Measurements from ENCODE around the gene BCAS4. TPM values are rescaled to one million over a fixed set of nuclear protein-coding genes. Genes with fewer than 3 reads are reported as not detected.

The BCAS4 gene
- polyA plus RNA-seq, 3 donors, result 0.73 to 1.5 (median 1.3) TPM

DNA sequence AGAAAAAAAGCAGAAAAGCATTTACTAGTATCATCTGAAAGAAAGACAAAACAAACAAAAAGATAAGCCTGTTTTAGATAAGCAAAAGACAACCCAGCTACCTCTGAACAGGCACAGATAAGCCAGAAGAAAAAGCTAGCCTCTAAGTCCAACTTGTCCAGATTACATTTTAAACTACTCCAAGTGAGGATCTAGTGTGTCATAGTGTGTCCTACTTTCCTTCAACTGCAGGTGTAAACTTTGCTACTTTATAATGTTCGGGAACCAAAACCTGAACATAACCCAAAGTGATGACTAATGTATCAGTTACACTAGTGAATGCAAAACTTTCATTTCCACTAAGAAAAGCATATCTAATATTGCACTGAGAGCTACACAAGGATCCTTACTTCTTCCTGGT lies 116.9 kb downstream of the BCAS4 start:
- WGBS, 3 donors, result 40 to 75% (median 66%) methylated on average over 1 of the region's 1 CpG

DNA sequence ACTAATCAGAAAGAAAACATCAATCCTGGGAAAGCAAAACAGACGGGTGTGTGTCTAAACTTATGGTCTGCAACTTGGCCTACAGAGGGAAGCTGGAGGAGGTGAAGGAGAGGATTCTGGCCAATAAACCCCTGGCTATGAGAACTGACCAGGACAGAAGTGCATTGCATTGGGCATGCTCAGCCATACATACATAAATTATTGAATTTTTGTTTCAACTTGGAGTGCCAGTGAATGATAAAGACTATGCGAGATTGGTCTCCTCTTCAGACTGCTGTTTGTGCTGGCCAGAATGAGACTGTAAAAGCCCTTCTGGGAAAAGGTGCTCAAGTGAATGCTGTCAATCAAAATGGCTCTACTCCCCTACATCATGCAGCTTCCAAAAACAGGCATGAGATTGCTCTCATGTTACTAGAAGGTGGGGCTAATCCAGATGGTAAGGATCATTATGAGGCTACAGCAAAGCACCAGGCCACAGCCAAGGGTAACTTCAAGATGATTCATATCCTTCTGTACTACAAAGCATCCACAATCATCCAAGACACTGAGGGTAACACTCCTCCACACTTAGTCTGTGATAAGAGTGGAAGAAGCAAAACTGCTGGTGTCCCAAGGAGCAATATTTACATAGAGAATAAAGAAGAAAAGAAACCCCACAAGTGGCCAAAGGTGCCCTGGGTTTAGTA lies 119.0 kb downstream of the BCAS4 start:
- H3K27ac ChIP-seq (ENCODE audit: low read depth, low read length), result no peak overlapping the region
- WGBS, 3 donors, result 57 to 73% (median 65%) methylated on average over 2 of the region's 2 CpGs

More for the DNA sequence above, 116.9 kb downstream of the BCAS4 start:
- no peak overlapping the region for H3K27ac ChIP-seq (ENCODE audit: low read depth, low read length)

DNA sequence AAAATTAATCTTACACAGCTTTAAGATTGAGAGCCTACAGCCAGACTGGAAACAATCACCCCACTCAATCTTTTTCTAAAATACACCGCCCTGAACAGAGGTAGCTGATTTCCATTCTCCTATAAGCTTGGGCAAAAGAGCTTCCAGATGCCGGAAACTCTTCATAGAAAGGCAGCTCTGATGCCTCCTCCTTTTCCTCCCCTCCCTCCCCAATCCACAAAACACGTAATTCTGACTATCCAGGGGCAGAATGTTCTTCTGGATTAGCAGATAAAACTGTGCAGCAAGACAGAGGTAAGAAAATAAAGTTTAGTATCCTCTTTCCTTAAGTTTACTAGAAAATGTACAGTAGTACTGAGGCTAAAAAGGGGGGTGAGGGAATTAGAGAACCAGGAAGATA lies 120.6 kb downstream of the BCAS4 start:
- no peak overlapping the region for H3K27ac ChIP-seq (ENCODE audit: low read depth, low read length)
- WGBS, 3 donors, result 40 to 60% (median 52%) methylated on average over 3 of the region's 3 CpGs

DNA sequence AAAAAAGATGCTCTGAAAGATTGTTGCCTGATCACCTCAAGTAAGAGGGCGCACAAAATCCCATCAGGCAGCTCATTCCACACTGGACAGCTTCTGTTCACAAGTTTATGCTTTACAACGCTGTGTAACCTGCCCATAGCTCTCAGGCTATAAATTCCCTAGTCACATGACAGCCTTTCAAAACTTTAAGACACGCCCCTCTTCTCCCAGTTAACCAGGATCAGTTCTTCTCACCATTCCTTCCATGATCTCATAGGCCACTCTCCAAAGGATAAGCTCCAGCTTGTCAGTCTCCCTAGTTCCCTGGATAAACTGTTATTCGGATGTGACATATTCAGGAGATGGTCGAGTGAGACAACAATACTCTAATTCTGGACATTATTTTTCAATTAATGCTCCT lies 121.4 kb downstream of the BCAS4 start:
- 61 to 64% (median 61%) methylated on average over 5 of the region's 5 CpGs for whole genome bisulfite sequencing, 3 donors
- no peak overlapping the region for H3K27ac ChIP-seq (ENCODE audit: low read depth, low read length)

DNA sequence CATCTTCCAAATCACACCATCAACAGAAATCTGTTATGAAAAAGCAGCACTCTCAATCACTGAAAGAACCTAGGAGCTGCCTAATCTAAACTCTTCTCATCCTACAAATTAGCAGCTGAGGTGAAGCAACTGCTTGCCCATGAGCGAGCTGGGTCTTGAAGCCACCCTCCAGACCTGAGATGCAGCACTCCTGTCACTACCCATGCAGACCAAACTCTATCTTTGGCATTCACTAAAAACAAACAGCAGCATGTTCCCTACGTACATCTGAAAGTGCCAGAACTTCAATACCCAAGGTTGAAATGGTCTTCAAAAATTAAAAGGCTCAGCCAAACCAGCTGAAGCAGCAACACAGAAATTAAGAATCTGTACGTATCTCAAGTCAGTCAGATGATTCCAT lies 122.1 kb downstream of the BCAS4 start:
- WGBS, 3 donors, result 66 to 86% (median 84%) methylated on average over 3 of the region's 3 CpGs

DNA sequence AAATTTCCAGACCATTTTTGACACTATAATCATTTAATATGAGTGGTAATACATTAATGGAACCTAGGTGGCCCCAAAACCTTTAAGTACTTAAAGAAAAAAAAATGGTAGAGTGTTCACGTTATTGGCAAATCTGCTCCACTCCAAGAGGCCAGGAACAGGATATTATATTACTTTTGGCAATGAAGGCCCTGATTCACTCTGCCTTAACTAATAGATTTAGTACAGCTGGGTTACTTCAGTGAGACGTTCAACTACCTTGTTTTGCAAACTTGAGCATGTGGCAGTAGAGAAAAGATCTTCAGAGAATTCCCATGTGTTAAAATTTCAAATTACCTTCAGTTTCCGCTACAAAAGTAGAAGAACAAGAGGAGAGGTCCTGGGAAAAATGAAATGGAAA lies 123.5 kb downstream of the BCAS4 start:
- no peak overlapping the region for H3K27ac ChIP-seq (ENCODE audit: low read depth, low read length)
- 41 to 55% (median 49%) methylated on average over 3 of the region's 3 CpGs for WGBS, 3 donors

More for the DNA sequence above, 122.1 kb downstream of the BCAS4 start:
- no peak overlapping the region for H3K27ac ChIP-seq (ENCODE audit: low read depth, low read length)

DNA sequence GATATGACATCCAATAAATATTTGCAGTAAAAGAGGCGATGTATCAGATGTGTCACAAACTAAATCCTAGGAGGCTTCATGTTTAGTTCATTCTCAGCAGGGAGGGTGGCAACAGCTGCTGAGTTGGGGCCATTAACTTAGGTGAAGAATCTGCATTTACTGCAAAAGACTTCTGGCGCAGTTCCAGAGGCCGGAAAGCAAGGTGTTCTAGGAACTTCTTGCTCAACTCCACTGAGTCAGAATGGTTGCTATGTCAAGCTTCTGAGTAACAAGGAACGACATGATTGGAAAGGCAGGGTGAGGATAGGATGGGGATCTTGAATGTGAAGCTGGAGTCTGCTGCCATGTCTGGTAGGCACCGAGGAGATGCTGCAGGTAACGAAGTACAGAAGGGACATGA lies 124.7 kb downstream of the BCAS4 start:
- no peak overlapping the region for H3K27ac ChIP-seq (ENCODE audit: low read depth, low read length)
- WGBS, 3 donors, result 69 to 77% (median 74%) methylated on average over 6 of the region's 6 CpGs

DNA sequence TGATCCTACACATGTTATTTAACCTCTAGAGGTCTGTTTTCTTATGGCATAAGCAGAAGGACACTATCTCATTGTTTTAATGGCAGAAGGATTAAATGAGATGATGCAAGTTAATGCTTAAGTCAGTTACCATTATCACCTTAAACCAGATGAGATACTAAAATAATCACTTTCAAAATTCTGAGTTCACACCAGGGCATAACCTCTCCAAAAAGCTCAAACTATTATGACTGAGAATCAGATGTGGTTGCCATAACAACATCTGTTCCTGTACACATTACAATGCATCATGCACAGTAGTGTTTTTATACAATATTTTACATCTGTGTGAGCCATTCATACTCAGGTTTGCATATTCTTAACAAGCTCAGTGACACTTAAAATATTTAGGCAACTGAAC lies 126.1 kb downstream of the BCAS4 start:
- no peak overlapping the region for H3K27ac ChIP-seq (ENCODE audit: low read depth, low read length)

DNA sequence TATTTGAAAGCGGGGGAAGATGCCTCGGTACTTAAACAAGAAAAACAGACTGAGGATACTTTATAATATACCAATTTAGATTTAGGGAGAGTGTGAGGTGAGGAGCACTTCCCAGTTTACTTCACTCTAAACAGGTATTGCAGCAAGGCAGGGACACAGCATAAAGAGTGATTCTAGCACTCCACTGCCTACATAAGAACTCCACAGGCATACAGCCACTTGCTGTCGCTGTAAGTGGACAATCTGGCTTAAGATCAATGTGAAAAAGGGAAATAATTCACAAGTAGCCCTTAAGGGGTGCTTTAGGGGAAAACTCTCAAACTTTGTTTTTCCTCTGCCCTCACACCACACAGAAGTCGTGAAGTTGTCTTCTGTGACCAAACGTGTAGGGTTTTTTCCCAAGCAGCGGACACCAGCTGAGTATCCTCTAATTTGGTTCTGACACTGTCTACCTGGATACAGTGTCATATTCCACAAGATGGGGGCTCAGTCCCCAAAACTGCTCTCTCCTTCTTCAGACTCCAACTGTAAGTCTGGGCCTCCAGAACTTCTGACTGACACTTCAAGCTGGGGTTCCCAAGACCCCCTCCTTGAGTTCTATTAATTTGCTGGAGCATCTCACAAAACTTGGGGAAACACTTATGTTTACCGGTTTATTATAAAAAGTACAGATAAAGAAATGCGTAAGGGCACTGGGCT lies 127.1 kb downstream of the BCAS4 start:
- H3K27ac ChIP-seq (ENCODE audit: low read depth, low read length), result no peak overlapping the region

DNA sequence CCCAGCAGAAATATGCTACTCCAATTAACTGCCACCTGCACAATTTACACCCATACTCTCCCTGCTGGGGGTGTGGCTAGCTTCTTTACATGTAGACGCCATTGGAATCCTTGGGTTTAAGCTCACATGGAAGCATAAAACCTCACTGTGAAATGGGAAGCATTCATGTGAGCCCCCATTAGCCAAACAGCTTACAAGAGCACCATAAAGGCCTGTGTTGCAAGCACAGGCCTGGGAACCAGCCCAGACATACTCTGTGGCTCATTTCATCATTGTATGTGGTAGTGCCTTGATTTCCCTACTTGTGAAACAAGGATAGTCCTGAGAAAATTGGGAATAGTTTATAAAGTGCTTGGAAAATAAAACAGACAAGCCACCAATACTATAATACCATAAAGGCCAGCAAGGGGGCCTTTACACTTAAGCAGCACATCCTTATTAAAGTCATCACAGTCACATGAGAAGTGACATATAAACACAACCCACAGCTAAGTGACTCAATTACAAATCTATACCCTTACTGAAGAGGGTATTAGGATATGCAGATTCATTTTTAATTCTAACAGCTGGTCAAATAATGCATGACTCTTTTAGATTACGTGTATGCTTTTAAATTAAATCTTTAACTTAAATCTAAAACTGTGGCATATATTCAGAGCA lies 129.5 kb downstream of the BCAS4 start:
- WGBS, 3 donors, result 44 to 60% (median 58%) methylated on average over 2 of the region's 2 CpGs
- no peak overlapping the region for H3K27ac ChIP-seq (ENCODE audit: low read depth, low read length)

More for the DNA sequence above, 127.1 kb downstream of the BCAS4 start:
- WGBS, 3 donors, result 69 to 78% (median 75%) methylated on average over 8 of the region's 8 CpGs

DNA sequence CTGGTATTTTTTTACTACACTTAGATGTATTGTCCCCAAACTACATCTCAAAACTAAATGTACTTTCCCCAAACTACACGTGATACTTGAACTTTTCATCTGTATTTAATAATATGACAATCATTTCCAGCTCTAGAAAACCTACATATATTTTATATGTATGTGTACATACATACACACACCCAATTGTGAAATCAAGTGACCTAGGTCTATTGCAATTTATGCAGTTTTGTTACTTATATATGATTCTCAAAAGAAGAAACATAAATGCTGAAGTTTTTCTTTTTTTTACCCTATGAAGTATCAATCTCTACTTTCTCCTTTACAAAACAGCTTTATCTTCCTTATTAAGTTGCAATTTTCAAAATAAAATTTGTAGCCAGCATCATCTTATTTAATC lies 131.7 kb downstream of the BCAS4 start:
- H3K27ac ChIP-seq (ENCODE audit: low read depth, low read length), result no peak overlapping the region
- 35 to 65% (median 46%) methylated on average over 1 of the region's 1 CpG for WGBS, 3 donors

Other genes with a start within 250 kb of the BCAS4 start
- gene RIPOR3, start 103.5 kb upstream of the BCAS4 start, polyA plus RNA-seq, result 10 to 100 TPM in 2 of 3 donors, 1 to 10 TPM in 1; 5.3 to 42.7 (median 23.7) TPM
- gene PARD6B, start 63.5 kb upstream of the BCAS4 start, polyA plus RNA-seq, result 1 to 10 TPM in 1 of 3 donors, under 1 TPM in 2; 0.43 to 1.0 (median 0.45) TPM
- 10 to 100 TPM; 11.2 to 22.7 (median 17.7) TPM for gene ADNP, start 136.4 kb downstream of the BCAS4 start, polyA plus RNA-seq
- 10 to 100 TPM; 44.6 to 54.4 (median 47.4) TPM for gene DPM1, start 163.5 kb downstream of the BCAS4 start, polyA plus RNA-seq
- 1 to 10 TPM; 1.7 to 2.6 (median 2.0) TPM for gene MOCS3, start 163.8 kb downstream of the BCAS4 start, polyA plus RNA-seq
- 1 to 10 TPM in 1 of 3 donors, under 1 TPM in 2; 0.22 to 1.6 (median 0.30) TPM for gene KCNG1, start 228.0 kb downstream of the BCAS4 start, polyA plus RNA-seq

Data from adipose tissue (tissue), 3 donors.